Measurements from ENCODE around the gene DYNLT3.

DYNLT3 gene

GRCh38 chrX:37846934-37847732 is at the start of gene DYNLT3:
Gene DYNLT3, minus strand, starts transcription at chrX:37847571. Its CDS starts 61 bp downstream, at chrX:37847510.
- peak; percentile 74 for DNase-seq

- no peak for DNase-seq
These were observed 49.1 kb upstream of the DYNLT3 start for GRCh38 chrX:37896511-37896890.

GRCh38 chrX:37895795-37896510 is 48.6 kb upstream of the DYNLT3 start:
- DNase-seq, result no peak

- no peak for DNase-seq
These were observed 47.4 kb upstream of the DYNLT3 start for GRCh38 chrX:37894725-37895124.

- no peak for DNase-seq
These were observed 40.6 kb upstream of the DYNLT3 start for GRCh38 chrX:37888010-37888409.

GRCh38 chrX:37887347-37887746 is 40.0 kb upstream of the DYNLT3 start:
- no peak for DNase-seq

- no peak for DNase-seq
These were observed 35.8 kb upstream of the DYNLT3 start for GRCh38 chrX:37883196-37883595.

GRCh38 chrX:37879692-37880091 is 32.3 kb upstream of the DYNLT3 start:
- DNase-seq, result no peak

GRCh38 chrX:37876716-37877115 is 29.3 kb upstream of the DYNLT3 start:
- no peak for DNase-seq

- DNase-seq, result no peak
These were observed 28.3 kb upstream of the DYNLT3 start for GRCh38 chrX:37875675-37876074.

- no peak for DNase-seq
These were observed 25.8 kb upstream of the DYNLT3 start for GRCh38 chrX:37873220-37873619.

GRCh38 chrX:37872303-37872655 is 24.9 kb upstream of the DYNLT3 start:
- DNase-seq, result no peak

GRCh38 chrX:37871626-37872302 is 24.4 kb upstream of the DYNLT3 start:
- no peak for DNase-seq

GRCh38 chrX:37867536-37868153 is 20.3 kb upstream of the DYNLT3 start:
- DNase-seq, result no peak

GRCh38 chrX:37863728-37864127 is 16.4 kb upstream of the DYNLT3 start:
- no peak for DNase-seq

- no peak for DNase-seq
These were observed 15.5 kb upstream of the DYNLT3 start for GRCh38 chrX:37862851-37863250.

- DNase-seq, result no peak
These were observed 13.3 kb upstream of the DYNLT3 start for GRCh38 chrX:37860721-37861120.

GRCh38 chrX:37854748-37855147 is 7.4 kb upstream of the DYNLT3 start:
- no peak for DNase-seq

- no peak for DNase-seq
These were observed 6.8 kb upstream of the DYNLT3 start for GRCh38 chrX:37854148-37854547.

- DNase-seq, result no peak
These were observed 394 bp upstream of the DYNLT3 start for GRCh38 chrX:37847733-37848197.

GRCh38 chrX:37846558-37846933 is 825 bp downstream of the DYNLT3 start:
- no peak for DNase-seq

GRCh38 chrX:37846141-37846540 is 1.2 kb downstream of the DYNLT3 start:
- DNase-seq, result no peak

- no peak for DNase-seq
These were observed 2.7 kb downstream of the DYNLT3 start for GRCh38 chrX:37844622-37845021.

Measured in stimulated activated CD4-positive, alpha-beta T cell treated with anti-CD3 and anti-CD28 coated beads, Interleukin-4, amount 100 ng/mL, for 1 hour (primary cell).